ENCODE data around the gene FARP2. TPM values are rescaled to one million over a fixed set of nuclear protein-coding genes. Genes with fewer than 3 reads are reported as not detected.

FARP2 gene
- total RNA-seq, 1 experiment from 2014 or later, result 37.2 TPM

DNA sequence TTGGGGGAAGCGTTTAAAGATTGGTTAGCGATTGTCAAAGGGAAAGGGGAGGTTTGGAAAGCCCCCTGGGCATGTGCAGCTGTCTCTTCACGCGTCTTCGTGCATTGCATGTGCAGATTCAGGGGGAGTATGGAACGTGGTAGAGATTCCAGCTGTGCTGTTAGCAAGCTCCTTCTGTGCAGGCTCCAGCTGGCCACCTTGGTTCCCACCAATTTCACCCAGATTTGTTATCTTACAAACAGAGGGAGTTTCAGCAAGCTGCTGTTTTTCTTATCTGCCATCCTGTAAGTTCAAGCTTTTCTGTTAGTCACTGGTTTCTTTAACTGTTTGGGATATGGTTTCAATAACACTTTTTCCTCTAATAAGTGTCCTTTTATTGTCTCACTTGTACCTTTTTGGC is 30.4 kb downstream of the FARP2 start:
- H3K36me3 Mint-ChIP-seq (ENCODE audit: insufficient read depth, unreplicated experiment), result peaks cover 17% of the 10 kb centered on the region
- intact Hi-C loops (cut with micrococcal nuclease; ENCODE audit: unreplicated experiment), result no loop called here

DNA sequence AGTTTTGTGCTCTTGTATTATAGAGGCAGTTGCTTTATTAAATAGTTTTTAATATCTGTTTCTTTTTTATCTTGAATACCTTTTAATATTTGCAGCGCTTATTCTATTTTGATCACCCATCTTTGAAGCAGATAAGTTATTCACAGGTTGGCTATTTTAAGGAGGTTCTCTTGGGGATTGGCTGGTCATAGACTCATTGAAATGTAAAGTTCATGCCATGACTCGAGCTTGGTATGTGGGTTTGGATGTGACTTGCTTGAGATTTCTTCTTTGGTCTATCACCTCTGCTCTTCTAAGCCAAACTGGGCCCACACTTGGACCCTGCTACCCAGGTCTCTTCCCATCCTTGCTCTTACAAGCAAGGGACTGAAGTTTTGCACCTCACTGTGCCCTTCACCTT is 33.6 kb downstream of the FARP2 start:
- Histone ChIP-seq H3K36me3 (ENCODE audit: control insufficient read depth, insufficient read depth, low read length) (no peaks in the 10 kb centered on the region), H3K4me1 (no peaks in the 10 kb centered on the region), H3K9me3 (no peaks in the 10 kb centered on the region), H3K27me3 (replicated peaks; ENCODE audit: control insufficient read depth, insufficient read depth, low read length) (no peaks in the 10 kb centered on the region), H3K4me3 (ENCODE audit: low read depth, low read length) (no peak overlapping the region)
- Mint-ChIP-seq H3K36me3 (ENCODE audit: insufficient read depth, unreplicated experiment) (peaks cover 14% of the 10 kb centered on the region), H3K4me1 (ENCODE audit: low read depth, unreplicated experiment) (peaks cover 11% of the 10 kb centered on the region), H3K4me3 (ENCODE audit: unreplicated experiment) (no peak overlapping the region), H3K27ac (ENCODE audit: unreplicated experiment) (no peak overlapping the region), H3K27me3 (ENCODE audit: insufficient read depth, unreplicated experiment) (no peaks in the 10 kb centered on the region), H3K9me3 (ENCODE audit: unreplicated experiment) (no peaks in the 10 kb centered on the region)
- DNase-seq, result no peak
- intact Hi-C loops (cut with micrococcal nuclease; ENCODE audit: unreplicated experiment), result no loop called here
- POLR2A ChIA-PET, result no interaction called here
- TF ChIP-seq, protein P1, sequence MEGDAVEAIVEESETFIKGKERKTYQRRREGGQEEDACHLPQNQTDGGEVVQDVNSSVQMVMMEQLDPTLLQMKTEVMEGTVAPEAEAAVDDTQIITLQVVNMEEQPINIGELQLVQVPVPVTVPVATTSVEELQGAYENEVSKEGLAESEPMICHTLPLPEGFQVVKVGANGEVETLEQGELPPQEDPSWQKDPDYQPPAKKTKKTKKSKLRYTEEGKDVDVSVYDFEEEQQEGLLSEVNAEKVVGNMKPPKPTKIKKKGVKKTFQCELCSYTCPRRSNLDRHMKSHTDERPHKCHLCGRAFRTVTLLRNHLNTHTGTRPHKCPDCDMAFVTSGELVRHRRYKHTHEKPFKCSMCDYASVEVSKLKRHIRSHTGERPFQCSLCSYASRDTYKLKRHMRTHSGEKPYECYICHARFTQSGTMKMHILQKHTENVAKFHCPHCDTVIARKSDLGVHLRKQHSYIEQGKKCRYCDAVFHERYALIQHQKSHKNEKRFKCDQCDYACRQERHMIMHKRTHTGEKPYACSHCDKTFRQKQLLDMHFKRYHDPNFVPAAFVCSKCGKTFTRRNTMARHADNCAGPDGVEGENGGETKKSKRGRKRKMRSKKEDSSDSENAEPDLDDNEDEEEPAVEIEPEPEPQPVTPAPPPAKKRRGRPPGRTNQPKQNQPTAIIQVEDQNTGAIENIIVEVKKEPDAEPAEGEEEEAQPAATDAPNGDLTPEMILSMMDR (IDR thresholded peaks at IDR 0.05; ENCODE audit: insufficient read depth in 1 of 2, low read depth in 1 of 2, low read length in 1 of 2, severe bottlenecking in 1 of 2, unreplicated experiment in 1 of 2), result no peak
- CTCF ChIA-PET, result no interaction called here
- BruUV-seq (replicated peaks), result no TSS peak

More for the DNA sequence above, 30.4 kb downstream of the FARP2 start:
- H3K4me3 Mint-ChIP-seq (ENCODE audit: unreplicated experiment), result no peak overlapping the region
- CTCF ChIA-PET, result no interaction called here
- H3K4me1 Mint-ChIP-seq (ENCODE audit: low read depth, unreplicated experiment), result peaks cover 1% of the 10 kb centered on the region
- Histone ChIP-seq H3K4me1 (no peaks in the 10 kb centered on the region), H3K4me3 (ENCODE audit: low read depth, low read length) (no peak overlapping the region), H3K9me3 (no peaks in the 10 kb centered on the region), H3K27me3 (replicated peaks; ENCODE audit: control insufficient read depth, insufficient read depth, low read length) (no peaks in the 10 kb centered on the region), H3K36me3 (ENCODE audit: control insufficient read depth, insufficient read depth, low read length) (no peaks in the 10 kb centered on the region)
- POLR2A ChIA-PET, result no interaction called here
- TF ChIP-seq, protein P1 (IDR thresholded peaks at IDR 0.05; ENCODE audit: insufficient read depth in 1 of 2, low read depth in 1 of 2, low read length in 1 of 2, severe bottlenecking in 1 of 2, unreplicated experiment in 1 of 2), result no peak
- H3K9me3 Mint-ChIP-seq (ENCODE audit: unreplicated experiment), result no peaks in the 10 kb centered on the region
- no peak overlapping the region for H3K27ac Mint-ChIP-seq (ENCODE audit: unreplicated experiment)
- no peaks in the 10 kb centered on the region for H3K27me3 Mint-ChIP-seq (ENCODE audit: insufficient read depth, unreplicated experiment)
- no TSS peak for BruUV-seq (replicated peaks)
- no peak for DNase-seq

DNA sequence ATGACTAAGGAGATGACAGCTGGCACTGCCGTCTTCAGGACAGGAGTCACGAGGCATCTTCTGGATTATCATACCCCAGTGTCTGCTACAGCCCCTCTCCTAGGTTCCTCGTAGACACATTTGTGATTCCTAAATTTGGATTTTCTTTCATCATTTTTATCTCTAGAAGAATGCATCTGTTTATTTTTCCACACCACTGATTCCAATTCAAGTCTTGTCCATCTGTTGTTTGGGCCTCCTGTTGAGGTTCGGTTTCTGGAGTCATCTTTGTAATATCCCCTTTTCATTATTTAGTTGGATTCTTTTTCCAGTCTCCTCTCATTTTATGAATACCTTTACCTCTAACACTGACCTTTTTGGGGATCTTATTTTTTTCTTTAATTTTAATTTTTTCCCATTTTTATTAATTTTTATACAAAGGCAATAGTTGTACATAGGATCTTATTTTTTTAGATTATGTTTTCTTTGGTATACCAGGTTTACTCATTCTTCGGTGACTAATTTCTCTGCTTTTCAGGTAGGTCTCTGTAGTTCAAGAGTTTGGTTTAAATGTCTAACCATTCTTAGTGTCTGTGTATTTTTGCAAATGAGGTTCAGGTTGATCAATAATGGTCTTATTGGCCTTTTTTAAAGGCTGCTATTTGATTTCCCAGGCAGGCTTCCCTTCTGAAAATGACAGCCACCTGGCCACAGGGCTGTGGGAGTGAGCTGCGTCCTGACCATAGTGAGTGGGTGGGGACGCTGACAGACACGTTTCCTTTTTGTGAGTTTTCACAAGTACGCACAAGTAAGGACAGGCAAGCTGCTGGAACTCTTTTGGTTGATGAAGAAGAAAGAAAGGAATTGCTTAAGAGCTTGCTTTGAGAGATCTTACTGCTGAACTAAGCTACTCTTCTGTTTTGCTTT is 34.5 kb downstream of the FARP2 start:
- intact Hi-C loops (cut with micrococcal nuclease; ENCODE audit: unreplicated experiment), result no loop called here
- Mint-ChIP-seq H3K4me3 (ENCODE audit: unreplicated experiment) (no peak overlapping the region), H3K36me3 (ENCODE audit: insufficient read depth, unreplicated experiment) (peaks cover 14% of the 10 kb centered on the region), H3K27me3 (ENCODE audit: insufficient read depth, unreplicated experiment) (no peaks in the 10 kb centered on the region), H3K27ac (ENCODE audit: unreplicated experiment) (no peak overlapping the region), H3K4me1 (ENCODE audit: low read depth, unreplicated experiment) (peaks cover 11% of the 10 kb centered on the region), H3K9me3 (ENCODE audit: unreplicated experiment) (no peaks in the 10 kb centered on the region)
- POLR2A ChIA-PET, result no interaction called here
- no peaks in the 10 kb centered on the region for H3K4me1 ChIP-seq
- no peaks in the 10 kb centered on the region for H3K27me3 ChIP-seq (replicated peaks; ENCODE audit: control insufficient read depth, insufficient read depth, low read length)
- CTCF ChIA-PET, result no interaction called here
- TF ChIP-seq, protein P1 (IDR thresholded peaks at IDR 0.05; ENCODE audit: insufficient read depth in 1 of 2, low read depth in 1 of 2, low read length in 1 of 2, severe bottlenecking in 1 of 2, unreplicated experiment in 1 of 2), result no peak
- no peaks in the 10 kb centered on the region for H3K36me3 ChIP-seq (ENCODE audit: control insufficient read depth, insufficient read depth, low read length)
- DNase-seq, result no peak
- BruUV-seq (replicated peaks), result no TSS peak
- no peak overlapping the region for H3K4me3 ChIP-seq (ENCODE audit: low read depth, low read length)
- no peaks in the 10 kb centered on the region for H3K9me3 ChIP-seq

All from Caco-2 (cell line).